ENCODE measurements around the gene ARHGAP15.

ARHGAP15 gene

GRCh38 chr2:143259368-143259958 is 130.2 kb downstream of the ARHGAP15 start:
- H3K18ac ChIP-seq (ENCODE audit: low read length) = no peak overlapping the region
- no peak overlapping the region for H4K8ac ChIP-seq (ENCODE audit: low read depth, low read length)
- H3K4me2 ChIP-seq (ENCODE audit: insufficient read depth, low read length, poor library complexity, severe bottlenecking) = no peak overlapping the region
- H3K4me1 ChIP-seq (ENCODE audit: control insufficient read depth in 2 of 2, insufficient read depth in 1 of 2, low read depth in 1 of 2, low read length in 2 of 2) = no peaks in the 10 kb centered on the region
- H3K9me3 ChIP-seq (replicated peaks in 1 of 2; ENCODE audit: control insufficient read depth in 2 of 2, insufficient read depth in 1 of 2, low read depth in 1 of 2, low read length in 2 of 2) = no peaks in the 10 kb centered on the region
- H2BK120ac ChIP-seq (ENCODE audit: low read depth, low read length) = no peak overlapping the region
- no peak overlapping the region for H3K23ac ChIP-seq (ENCODE audit: low read depth, low read length, poor library complexity)
- DNase-seq (ENCODE audit: low spot score) = peak; percentile 62
- H2BK12ac ChIP-seq (ENCODE audit: low read length) = no peak overlapping the region
- no peak overlapping the region for H2AK5ac ChIP-seq (ENCODE audit: low read depth, low read length)
- H3K4ac ChIP-seq (ENCODE audit: low read length) = no peak overlapping the region
- no peaks in the 10 kb centered on the region for H3K27me3 ChIP-seq (ENCODE audit: control insufficient read depth in 3 of 3, insufficient read depth in 3 of 3, low read depth in 1 of 3, low read length in 3 of 3)
- H3K36me3 ChIP-seq (replicated peaks in 1 of 2; ENCODE audit: control insufficient read depth in 2 of 2, insufficient read depth in 2 of 2, low read length in 2 of 2) = no peaks in the 10 kb centered on the region
- no peaks in the 10 kb centered on the region for H3K79me1 ChIP-seq (ENCODE audit: low read depth, low read length)
- no peak overlapping the region for H3K14ac ChIP-seq (ENCODE audit: low read length)
- H2BK15ac ChIP-seq (ENCODE audit: low read length) = no peak overlapping the region
- H3K27ac ChIP-seq (replicated peaks; ENCODE audit: low read length) = no peak overlapping the region
- no peak overlapping the region for H4K91ac ChIP-seq (ENCODE audit: low read depth, low read length, poor library complexity)
- no peak overlapping the region for H3K9ac ChIP-seq (ENCODE audit: low read depth, low read length, poor library complexity)
- no peak overlapping the region for H3K4me3 ChIP-seq (ENCODE audit: low read length in 2 of 2)
- peak overlapping the region; percentile 63 for H2AFZ ChIP-seq (ENCODE audit: low read length)
- WGBS, 2 donors (ENCODE audit: extremely low coverage in 2 of 2, insufficient read length in 2 of 2, insufficient replicate concordance in 1 of 2) = no CpG with 5 or more reads among the region's 5 CpGs
- no peak overlapping the region for H2BK5ac ChIP-seq (ENCODE audit: low read length)

- Histone ChIP-seq H2BK15ac (ENCODE audit: low read length) (no peak overlapping the region), H3K14ac (ENCODE audit: low read length) (no peak overlapping the region), H3K4ac (ENCODE audit: low read length) (no peak overlapping the region), H3K4me1 (ENCODE audit: control insufficient read depth in 2 of 2, insufficient read depth in 1 of 2, low read depth in 1 of 2, low read length in 2 of 2) (no peaks in the 10 kb centered on the region), H2BK12ac (ENCODE audit: low read length) (no peak overlapping the region), H4K8ac (ENCODE audit: low read depth, low read length) (peak overlapping the region; percentile 72), H3K27me3 (ENCODE audit: control insufficient read depth in 3 of 3, insufficient read depth in 3 of 3, low read depth in 1 of 3, low read length in 3 of 3) (no peaks in the 10 kb centered on the region), H3K9ac (ENCODE audit: low read depth, low read length, poor library complexity) (no peak overlapping the region), H3K9me3 (replicated peaks in 1 of 2; ENCODE audit: control insufficient read depth in 2 of 2, insufficient read depth in 1 of 2, low read depth in 1 of 2, low read length in 2 of 2) (no peaks in the 10 kb centered on the region), H3K36me3 (replicated peaks in 1 of 2; ENCODE audit: control insufficient read depth in 2 of 2, insufficient read depth in 2 of 2, low read length in 2 of 2) (no peaks in the 10 kb centered on the region), H4K91ac (ENCODE audit: low read depth, low read length, poor library complexity) (no peak overlapping the region), H2BK120ac (ENCODE audit: low read depth, low read length) (no peak overlapping the region), H2AFZ (ENCODE audit: low read length) (no peak overlapping the region), H3K23ac (ENCODE audit: low read depth, low read length, poor library complexity) (no peak overlapping the region), H3K4me2 (ENCODE audit: insufficient read depth, low read length, poor library complexity, severe bottlenecking) (no peak overlapping the region), H3K4me3 (ENCODE audit: low read length in 2 of 2) (no peak overlapping the region), H2BK5ac (ENCODE audit: low read length) (no peak overlapping the region), H2AK5ac (ENCODE audit: low read depth, low read length) (no peak overlapping the region), H3K27ac (replicated peaks; ENCODE audit: low read length) (no peak overlapping the region), H3K18ac (ENCODE audit: low read length) (no peak overlapping the region), H3K79me1 (ENCODE audit: low read depth, low read length) (no peaks in the 10 kb centered on the region)
- WGBS, 2 donors (ENCODE audit: extremely low coverage in 2 of 2, insufficient read length in 2 of 2, insufficient replicate concordance in 1 of 2) = no CpG with 5 or more reads among the region's 4 CpGs
- DNase-seq (ENCODE audit: low spot score) = no peak
Measured at GRCh38 chr2:143261986-143262385, 132.8 kb downstream of the ARHGAP15 start.

GRCh38 chr2:143262389-143262788 is 133.2 kb downstream of the ARHGAP15 start:
- Histone ChIP-seq H3K18ac (ENCODE audit: low read length) (no peak overlapping the region), H3K4me1 (ENCODE audit: control insufficient read depth in 2 of 2, insufficient read depth in 1 of 2, low read depth in 1 of 2, low read length in 2 of 2) (no peaks in the 10 kb centered on the region), H2BK5ac (ENCODE audit: low read length) (no peak overlapping the region), H3K14ac (ENCODE audit: low read length) (no peak overlapping the region), H4K8ac (ENCODE audit: low read depth, low read length) (no peak overlapping the region), H2BK12ac (ENCODE audit: low read length) (no peak overlapping the region), H3K79me1 (ENCODE audit: low read depth, low read length) (no peaks in the 10 kb centered on the region), H3K9ac (ENCODE audit: low read depth, low read length, poor library complexity) (no peak overlapping the region), H3K27ac (replicated peaks; ENCODE audit: low read length) (no peak overlapping the region), H2AK5ac (ENCODE audit: low read depth, low read length) (no peak overlapping the region), H3K4me2 (ENCODE audit: insufficient read depth, low read length, poor library complexity, severe bottlenecking) (no peak overlapping the region), H3K27me3 (ENCODE audit: control insufficient read depth in 3 of 3, insufficient read depth in 3 of 3, low read depth in 1 of 3, low read length in 3 of 3) (no peaks in the 10 kb centered on the region), H3K9me3 (replicated peaks in 1 of 2; ENCODE audit: control insufficient read depth in 2 of 2, insufficient read depth in 1 of 2, low read depth in 1 of 2, low read length in 2 of 2) (no peaks in the 10 kb centered on the region), H2BK120ac (ENCODE audit: low read depth, low read length) (no peak overlapping the region), H3K4me3 (ENCODE audit: low read length in 2 of 2) (no peak overlapping the region), H4K91ac (ENCODE audit: low read depth, low read length, poor library complexity) (no peak overlapping the region), H2AFZ (ENCODE audit: low read length) (no peak overlapping the region), H3K23ac (ENCODE audit: low read depth, low read length, poor library complexity) (no peak overlapping the region), H2BK15ac (ENCODE audit: low read length) (no peak overlapping the region), H3K36me3 (replicated peaks in 1 of 2; ENCODE audit: control insufficient read depth in 2 of 2, insufficient read depth in 2 of 2, low read length in 2 of 2) (no peaks in the 10 kb centered on the region), H3K4ac (ENCODE audit: low read length) (no peak overlapping the region)
- WGBS, 2 donors (ENCODE audit: extremely low coverage in 2 of 2, insufficient read length in 2 of 2, insufficient replicate concordance in 1 of 2) = no CpG with 5 or more reads among the region's 4 CpGs
- DNase-seq (ENCODE audit: low spot score) = no peak

- H2BK12ac ChIP-seq (ENCODE audit: low read length) = no peak overlapping the region
- H3K79me1 ChIP-seq (ENCODE audit: low read depth, low read length) = no peaks in the 10 kb centered on the region
- no peaks in the 10 kb centered on the region for H3K27me3 ChIP-seq (ENCODE audit: control insufficient read depth in 3 of 3, insufficient read depth in 3 of 3, low read depth in 1 of 3, low read length in 3 of 3)
- no peak overlapping the region for H4K91ac ChIP-seq (ENCODE audit: low read depth, low read length, poor library complexity)
- no peak for DNase-seq (ENCODE audit: low spot score)
- no peaks in the 10 kb centered on the region for H3K4me1 ChIP-seq (ENCODE audit: control insufficient read depth in 2 of 2, insufficient read depth in 1 of 2, low read depth in 1 of 2, low read length in 2 of 2)
- no peak overlapping the region for H3K14ac ChIP-seq (ENCODE audit: low read length)
- H3K4me2 ChIP-seq (ENCODE audit: insufficient read depth, low read length, poor library complexity, severe bottlenecking) = no peak overlapping the region
- H3K36me3 ChIP-seq (replicated peaks in 1 of 2; ENCODE audit: control insufficient read depth in 2 of 2, insufficient read depth in 2 of 2, low read length in 2 of 2) = no peaks in the 10 kb centered on the region
- no peak overlapping the region for H4K8ac ChIP-seq (ENCODE audit: low read depth, low read length)
- no peak overlapping the region for H2BK15ac ChIP-seq (ENCODE audit: low read length)
- H2AK5ac ChIP-seq (ENCODE audit: low read depth, low read length) = no peak overlapping the region
- no peak overlapping the region for H3K18ac ChIP-seq (ENCODE audit: low read length)
- H2AFZ ChIP-seq (ENCODE audit: low read length) = no peak overlapping the region
- H3K27ac ChIP-seq (replicated peaks; ENCODE audit: low read length) = no peak overlapping the region
- no peak overlapping the region for H3K4ac ChIP-seq (ENCODE audit: low read length)
- no peak overlapping the region for H3K4me3 ChIP-seq (ENCODE audit: low read length in 2 of 2)
- no peak overlapping the region for H2BK5ac ChIP-seq (ENCODE audit: low read length)
- no peak overlapping the region for H3K9ac ChIP-seq (ENCODE audit: low read depth, low read length, poor library complexity)
- H3K9me3 ChIP-seq (replicated peaks in 1 of 2; ENCODE audit: control insufficient read depth in 2 of 2, insufficient read depth in 1 of 2, low read depth in 1 of 2, low read length in 2 of 2) = no peaks in the 10 kb centered on the region
- H2BK120ac ChIP-seq (ENCODE audit: low read depth, low read length) = no peak overlapping the region
- WGBS, 2 donors (ENCODE audit: extremely low coverage in 2 of 2, insufficient read length in 2 of 2, insufficient replicate concordance in 1 of 2) = no CpG with 5 or more reads among the region's 2 CpGs
- H3K23ac ChIP-seq (ENCODE audit: low read depth, low read length, poor library complexity) = no peak overlapping the region
Measured at GRCh38 chr2:143263066-143263625, 133.9 kb downstream of the ARHGAP15 start.
